ENCODE results near the gene SRRM3.

Gene SRRM3

GRCh38 chr7:76185187-76185896 lies 16.4 kb upstream of the SRRM3 start:
- H3K4me2 ChIP-seq (ENCODE audit: insufficient read depth, low read length, poor library complexity, severe bottlenecking) = no peak overlapping the region
- no peaks in the 10 kb centered on the region for H3K9me3 ChIP-seq (replicated peaks in 1 of 2; ENCODE audit: control insufficient read depth in 2 of 2, insufficient read depth in 1 of 2, low read depth in 1 of 2, low read length in 2 of 2)
- peak overlapping the region; percentile 15 for H2AK5ac ChIP-seq (ENCODE audit: low read depth, low read length)
- no peaks in the 10 kb centered on the region for H3K36me3 ChIP-seq (replicated peaks in 1 of 2; ENCODE audit: control insufficient read depth in 2 of 2, insufficient read depth in 2 of 2, low read length in 2 of 2)
- peak overlapping the region; percentile 56 for H4K91ac ChIP-seq (ENCODE audit: low read depth, low read length, poor library complexity)
- H2AFZ ChIP-seq (ENCODE audit: low read length) = peak overlapping the region; percentile 87
- peak overlapping the region; percentile 65 for H3K23ac ChIP-seq (ENCODE audit: low read depth, low read length, poor library complexity)
- peaks cover 8 to 10% of the 10 kb centered on the region in 2 donors for H3K4me1 ChIP-seq (ENCODE audit: control insufficient read depth in 2 of 2, insufficient read depth in 1 of 2, low read depth in 1 of 2, low read length in 2 of 2)
- peak overlapping the region; percentile 95 for H2BK15ac ChIP-seq (ENCODE audit: low read length)
- H2BK120ac ChIP-seq (ENCODE audit: low read depth, low read length) = peak overlapping the region; percentile 89
- WGBS, 2 donors (ENCODE audit: extremely low coverage in 2 of 2, insufficient read length in 2 of 2, insufficient replicate concordance in 1 of 2) = no CpG with 5 or more reads among the region's 21 CpGs
- H3K27me3 ChIP-seq (ENCODE audit: control insufficient read depth in 3 of 3, insufficient read depth in 3 of 3, low read depth in 1 of 3, low read length in 3 of 3) = peaks cover 0 to 4% (median 0%) of the 10 kb centered on the region in 3 experiments
- H3K9ac ChIP-seq (ENCODE audit: low read depth, low read length, poor library complexity) = peak overlapping the region; percentile 79
- H2BK5ac ChIP-seq (ENCODE audit: low read length) = peak overlapping the region; percentile 62
- peak overlapping the region; percentile 52 for H4K8ac ChIP-seq (ENCODE audit: low read depth, low read length)
- no peak overlapping the region for H3K4me3 ChIP-seq (ENCODE audit: low read length in 2 of 2)
- peak overlapping the region; percentile 96 for H3K18ac ChIP-seq (ENCODE audit: low read length)
- no peaks in the 10 kb centered on the region for H3K79me1 ChIP-seq (ENCODE audit: low read depth, low read length)
- peak overlapping the region; percentile 86 for H2BK12ac ChIP-seq (ENCODE audit: low read length)
- no peak for DNase-seq (ENCODE audit: low spot score)
- no peak overlapping the region for H3K27ac ChIP-seq (replicated peaks; ENCODE audit: low read length)
- H3K4ac ChIP-seq (ENCODE audit: low read length) = no peak overlapping the region
- H3K14ac ChIP-seq (ENCODE audit: low read length) = peak overlapping the region; percentile 97

DNA sequence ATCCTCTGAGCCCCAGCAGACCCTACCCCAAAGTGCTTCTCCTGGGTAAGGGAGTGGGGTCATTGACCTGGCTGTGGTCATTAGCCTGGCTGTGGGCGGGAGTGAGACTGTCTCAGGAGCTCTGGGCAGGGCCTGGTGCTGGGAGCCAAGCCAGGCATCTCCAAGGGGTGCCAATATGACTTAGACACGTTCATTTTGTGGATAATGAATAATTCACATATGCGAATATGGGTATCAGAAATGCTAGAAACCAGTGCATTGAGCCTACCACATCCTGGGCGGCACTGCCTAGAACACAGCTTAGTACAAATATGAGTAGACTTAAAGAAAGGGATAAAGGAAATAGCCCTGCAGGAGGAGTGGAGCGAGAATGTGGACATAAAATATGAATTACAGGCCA lies 14.4 kb upstream of the SRRM3 start:
- Histone ChIP-seq H4K91ac (ENCODE audit: low read depth, low read length, poor library complexity) (no peak overlapping the region), H3K27me3 (ENCODE audit: control insufficient read depth in 3 of 3, insufficient read depth in 3 of 3, low read depth in 1 of 3, low read length in 3 of 3) (peaks cover 0 to 4% (median 0%) of the 10 kb centered on the region in 3 experiments)
- WGBS, 2 donors (ENCODE audit: extremely low coverage in 2 of 2, insufficient read length in 2 of 2, insufficient replicate concordance in 1 of 2) = no CpG with 5 or more reads among the region's 5 CpGs

GRCh38 chr7:76189276-76189675 lies 12.4 kb upstream of the SRRM3 start:
- Histone ChIP-seq H3K23ac (ENCODE audit: low read depth, low read length, poor library complexity) (no peak overlapping the region), H2AFZ (ENCODE audit: low read length) (no peak overlapping the region), H3K4me2 (ENCODE audit: insufficient read depth, low read length, poor library complexity, severe bottlenecking) (no peak overlapping the region), H3K9me3 (replicated peaks in 1 of 2; ENCODE audit: control insufficient read depth in 2 of 2, insufficient read depth in 1 of 2, low read depth in 1 of 2, low read length in 2 of 2) (peaks cover 0 to 3% of the 10 kb centered on the region in 2 donors), H2AK5ac (ENCODE audit: low read depth, low read length) (no peak overlapping the region), H2BK5ac (ENCODE audit: low read length) (no peak overlapping the region), H3K36me3 (replicated peaks in 1 of 2; ENCODE audit: control insufficient read depth in 2 of 2, insufficient read depth in 2 of 2, low read length in 2 of 2) (no peaks in the 10 kb centered on the region), H3K4me1 (ENCODE audit: control insufficient read depth in 2 of 2, insufficient read depth in 1 of 2, low read depth in 1 of 2, low read length in 2 of 2) (peaks cover 8 to 12% of the 10 kb centered on the region in 2 donors), H4K91ac (ENCODE audit: low read depth, low read length, poor library complexity) (no peak overlapping the region), H2BK15ac (ENCODE audit: low read length) (no peak overlapping the region), H3K4me3 (ENCODE audit: low read length in 2 of 2) (no peak overlapping the region), H3K14ac (ENCODE audit: low read length) (no peak overlapping the region), H4K8ac (ENCODE audit: low read depth, low read length) (no peak overlapping the region), H2BK120ac (ENCODE audit: low read depth, low read length) (no peak overlapping the region), H2BK12ac (ENCODE audit: low read length) (no peak overlapping the region), H3K27me3 (ENCODE audit: control insufficient read depth in 3 of 3, insufficient read depth in 3 of 3, low read depth in 1 of 3, low read length in 3 of 3) (peaks cover 0 to 4% (median 0%) of the 10 kb centered on the region in 3 experiments), H3K27ac (replicated peaks; ENCODE audit: low read length) (no peak overlapping the region), H3K9ac (ENCODE audit: low read depth, low read length, poor library complexity) (no peak overlapping the region), H3K18ac (ENCODE audit: low read length) (peak overlapping the region; percentile 4), H3K79me1 (ENCODE audit: low read depth, low read length) (no peaks in the 10 kb centered on the region), H3K4ac (ENCODE audit: low read length) (no peak overlapping the region)
- no peak for DNase-seq (ENCODE audit: low spot score)
- WGBS, 2 donors (ENCODE audit: extremely low coverage in 2 of 2, insufficient read length in 2 of 2, insufficient replicate concordance in 1 of 2) = no CpG with 5 or more reads among the region's 6 CpGs

More for the DNA sequence above, 14.4 kb upstream of the SRRM3 start:
- Histone ChIP-seq H3K23ac (ENCODE audit: low read depth, low read length, poor library complexity) (no peak overlapping the region), H3K36me3 (replicated peaks in 1 of 2; ENCODE audit: control insufficient read depth in 2 of 2, insufficient read depth in 2 of 2, low read length in 2 of 2) (no peaks in the 10 kb centered on the region), H3K4me1 (ENCODE audit: control insufficient read depth in 2 of 2, insufficient read depth in 1 of 2, low read depth in 1 of 2, low read length in 2 of 2) (peaks cover 8 to 10% of the 10 kb centered on the region in 2 donors), H3K14ac (ENCODE audit: low read length) (no peak overlapping the region), H2BK15ac (ENCODE audit: low read length) (peak overlapping the region; percentile 91), H3K9me3 (replicated peaks in 1 of 2; ENCODE audit: control insufficient read depth in 2 of 2, insufficient read depth in 1 of 2, low read depth in 1 of 2, low read length in 2 of 2) (peaks cover 0 to 3% of the 10 kb centered on the region in 2 donors), H2BK5ac (ENCODE audit: low read length) (peak overlapping the region; percentile 39), H2AK5ac (ENCODE audit: low read depth, low read length) (no peak overlapping the region), H3K79me1 (ENCODE audit: low read depth, low read length) (no peaks in the 10 kb centered on the region), H3K4me2 (ENCODE audit: insufficient read depth, low read length, poor library complexity, severe bottlenecking) (no peak overlapping the region), H2BK120ac (ENCODE audit: low read depth, low read length) (no peak overlapping the region), H4K8ac (ENCODE audit: low read depth, low read length) (no peak overlapping the region), H3K4me3 (ENCODE audit: low read length in 2 of 2) (peak overlapping the region in 1 of 2 donors; percentile 16), H2BK12ac (ENCODE audit: low read length) (no peak overlapping the region), H3K27ac (replicated peaks; ENCODE audit: low read length) (no peak overlapping the region), H3K18ac (ENCODE audit: low read length) (no peak overlapping the region), H2AFZ (ENCODE audit: low read length) (no peak overlapping the region), H3K9ac (ENCODE audit: low read depth, low read length, poor library complexity) (no peak overlapping the region), H3K4ac (ENCODE audit: low read length) (no peak overlapping the region)
- no peak for DNase-seq (ENCODE audit: low spot score)

GRCh38 chr7:76191783-76192240 lies 9.9 kb upstream of the SRRM3 start:
- Histone ChIP-seq H2BK120ac (ENCODE audit: low read depth, low read length) (no peak overlapping the region), H3K9me3 (replicated peaks in 1 of 2; ENCODE audit: control insufficient read depth in 2 of 2, insufficient read depth in 1 of 2, low read depth in 1 of 2, low read length in 2 of 2) (peaks cover 0 to 3% of the 10 kb centered on the region in 2 donors), H2BK15ac (ENCODE audit: low read length) (peak overlapping the region; percentile 72), H3K9ac (ENCODE audit: low read depth, low read length, poor library complexity) (no peak overlapping the region), H3K27ac (replicated peaks; ENCODE audit: low read length) (no peak overlapping the region), H3K23ac (ENCODE audit: low read depth, low read length, poor library complexity) (no peak overlapping the region), H3K18ac (ENCODE audit: low read length) (no peak overlapping the region), H2AFZ (ENCODE audit: low read length) (peak overlapping the region; percentile 77), H2BK5ac (ENCODE audit: low read length) (no peak overlapping the region), H4K91ac (ENCODE audit: low read depth, low read length, poor library complexity) (no peak overlapping the region), H2AK5ac (ENCODE audit: low read depth, low read length) (no peak overlapping the region), H3K4me2 (ENCODE audit: insufficient read depth, low read length, poor library complexity, severe bottlenecking) (no peak overlapping the region), H3K4me1 (ENCODE audit: control insufficient read depth in 2 of 2, insufficient read depth in 1 of 2, low read depth in 1 of 2, low read length in 2 of 2) (peaks cover 0 to 3% of the 10 kb centered on the region in 2 donors), H3K4ac (ENCODE audit: low read length) (no peak overlapping the region), H4K8ac (ENCODE audit: low read depth, low read length) (no peak overlapping the region), H2BK12ac (ENCODE audit: low read length) (no peak overlapping the region), H3K36me3 (replicated peaks in 1 of 2; ENCODE audit: control insufficient read depth in 2 of 2, insufficient read depth in 2 of 2, low read length in 2 of 2) (no peaks in the 10 kb centered on the region), H3K14ac (ENCODE audit: low read length) (no peak overlapping the region), H3K27me3 (ENCODE audit: control insufficient read depth in 3 of 3, insufficient read depth in 3 of 3, low read depth in 1 of 3, low read length in 3 of 3) (peaks cover 0 to 4% (median 0%) of the 10 kb centered on the region in 3 experiments), H3K79me1 (ENCODE audit: low read depth, low read length) (no peaks in the 10 kb centered on the region), H3K4me3 (ENCODE audit: low read length in 2 of 2) (no peak overlapping the region)
- no CpG with 5 or more reads among the region's 3 CpGs for WGBS, 2 donors (ENCODE audit: extremely low coverage in 2 of 2, insufficient read length in 2 of 2, insufficient replicate concordance in 1 of 2)
- no peak for DNase-seq (ENCODE audit: low spot score)
